Inferior parietal cortex (tissue), 1 donor: ENCODE results near the gene SCN10A.

Experiments
- DNase-seq: peaks from one replicate; pipeline ENCODE4 v3.0.0-alpha.2; 2016; ENCODE audit errors: extremely low spot score

Gene SCN10A

DNA sequence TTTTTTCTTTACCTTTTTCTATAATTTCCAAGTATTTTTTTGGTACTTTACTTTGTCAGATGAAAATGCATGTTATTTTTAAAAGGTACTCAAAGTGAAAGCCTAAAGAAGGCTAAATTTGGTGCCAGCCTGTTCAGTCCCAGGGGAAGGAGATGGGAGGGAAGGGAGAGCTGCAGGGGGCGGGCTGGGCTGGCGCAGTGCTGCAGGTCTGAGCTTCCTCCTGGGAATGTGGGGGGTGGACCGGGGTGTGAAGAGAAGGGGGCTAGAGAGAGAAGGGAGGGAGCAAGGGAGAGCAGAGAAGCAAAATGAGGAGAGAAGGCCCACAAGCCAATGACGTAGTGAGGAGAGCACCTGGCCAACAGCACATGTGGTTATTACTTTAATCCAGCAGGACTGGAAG lies 95.6 kb downstream of the SCN10A start:
- DNase-seq: no peak

DNA sequence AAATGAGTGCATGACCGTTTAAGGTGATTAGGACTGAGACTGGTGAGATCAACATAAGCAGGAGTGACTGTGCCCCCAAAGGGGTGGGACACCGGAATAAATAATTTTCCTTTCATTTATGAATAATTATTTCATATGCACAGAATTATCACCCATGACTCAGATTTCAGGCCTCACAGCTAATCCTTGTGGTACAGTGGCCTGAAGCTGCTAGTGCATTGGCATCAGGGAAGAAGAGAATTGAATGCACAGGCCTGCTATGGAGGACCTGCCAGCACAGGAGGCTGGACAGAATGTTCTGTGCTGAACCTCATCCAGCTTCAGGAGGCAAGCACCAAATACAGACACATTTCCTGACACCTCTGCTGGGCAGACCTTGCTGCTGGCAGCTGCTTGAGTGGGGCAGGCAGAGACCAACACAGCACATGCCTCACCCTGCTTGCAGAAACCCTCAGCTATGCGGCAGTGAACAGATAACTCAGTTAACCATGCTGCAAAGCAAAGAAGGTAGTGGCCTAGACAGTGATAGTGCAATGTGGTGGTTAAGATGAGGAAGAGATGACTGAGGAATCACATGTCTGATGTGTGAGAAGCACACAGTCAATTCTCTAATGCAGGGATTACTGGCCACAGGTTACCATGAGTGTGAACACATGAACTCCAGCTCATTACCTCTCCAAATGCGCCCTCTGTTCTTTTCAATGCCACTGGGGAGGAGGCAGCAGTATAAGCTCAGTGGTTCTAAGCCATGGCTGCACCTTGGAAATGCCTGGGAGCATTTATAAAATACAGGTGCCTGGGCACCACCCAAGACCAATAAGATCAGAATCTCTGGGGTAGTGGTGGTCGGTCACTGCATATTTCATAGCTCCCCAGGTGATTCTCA lies 98.4 kb downstream of the SCN10A start:
- peak; percentile 29 for DNase-seq

DNA sequence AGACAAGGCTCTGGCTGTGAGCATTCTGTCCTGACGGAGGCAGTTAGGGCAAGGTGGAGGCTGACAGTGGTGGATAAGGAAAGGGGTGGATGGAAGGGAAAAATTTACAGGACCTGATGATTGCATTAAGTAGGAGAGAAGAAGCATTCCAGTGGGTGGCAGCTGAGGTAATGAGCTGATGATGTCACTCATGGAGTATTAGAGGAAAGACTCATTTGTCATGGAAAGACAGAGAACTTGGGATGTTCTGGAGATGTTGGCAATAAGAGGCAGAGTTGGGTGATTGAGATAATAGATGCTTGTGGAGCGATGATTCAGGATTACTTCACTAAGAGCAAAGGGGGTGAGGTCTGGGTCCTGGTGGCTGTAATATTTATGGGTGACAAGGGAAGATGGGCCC lies 102.9 kb downstream of the SCN10A start:
- no peak for DNase-seq

DNA sequence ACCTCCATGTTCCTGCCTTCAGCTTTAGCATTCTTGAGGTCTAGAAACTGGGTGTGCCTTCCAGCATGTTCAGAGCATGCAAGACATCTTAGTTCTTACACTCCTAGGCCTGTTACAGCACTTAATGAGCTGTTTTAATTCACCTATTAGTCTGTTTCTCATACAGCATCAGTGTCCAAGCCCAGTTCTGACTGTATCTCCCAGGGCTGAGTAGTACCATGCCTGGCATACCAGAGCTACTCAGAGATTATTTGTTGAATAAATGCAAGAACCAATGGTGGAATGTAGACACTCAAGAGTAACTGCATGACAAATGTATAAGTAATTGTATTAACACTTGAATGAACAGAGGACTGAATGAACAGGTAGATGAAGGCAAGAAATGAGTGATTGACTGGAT lies 104.7 kb downstream of the SCN10A start:
- DNase-seq: no peak

DNA sequence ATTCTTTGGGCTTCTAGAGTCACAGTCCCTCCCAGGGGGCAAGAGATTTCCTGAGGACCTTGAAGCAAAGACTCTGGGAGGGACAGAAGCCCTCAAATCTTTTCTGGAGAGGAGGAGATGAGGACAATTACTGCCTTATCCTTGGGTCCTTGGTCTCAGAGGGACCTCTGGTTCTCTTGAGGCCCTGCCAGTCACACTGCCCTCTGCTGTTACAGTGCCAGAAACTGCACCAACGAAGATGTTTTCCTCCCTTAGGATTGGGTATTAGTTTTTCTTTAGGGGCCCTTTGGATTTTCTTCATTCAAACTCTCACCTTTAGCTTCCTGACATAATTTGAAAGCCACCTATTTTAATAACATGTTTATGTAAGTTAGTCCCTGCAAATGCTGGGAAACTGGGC lies 108.3 kb downstream of the SCN10A start:
- DNase-seq: no peak

DNA sequence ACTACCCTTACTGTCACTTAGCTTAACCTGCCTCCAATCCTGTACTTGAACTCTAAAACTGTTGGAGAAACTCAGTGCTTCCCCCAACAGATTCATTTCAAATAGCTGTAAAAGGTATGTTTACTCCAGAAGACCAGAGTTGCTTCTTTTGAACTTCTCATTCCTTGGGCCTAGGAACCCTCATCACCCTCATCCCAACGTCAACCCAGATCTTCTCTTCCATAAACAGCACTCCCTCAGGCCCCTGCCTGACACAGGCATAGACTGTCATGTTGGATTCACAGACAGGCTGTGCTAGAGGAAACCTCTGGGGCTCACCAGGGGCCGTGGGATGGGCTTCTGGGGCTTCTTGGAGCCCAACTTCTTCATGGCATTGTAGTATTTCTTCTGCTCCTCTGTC lies 109.1 kb downstream of the SCN10A start:
- no peak for DNase-seq

DNA sequence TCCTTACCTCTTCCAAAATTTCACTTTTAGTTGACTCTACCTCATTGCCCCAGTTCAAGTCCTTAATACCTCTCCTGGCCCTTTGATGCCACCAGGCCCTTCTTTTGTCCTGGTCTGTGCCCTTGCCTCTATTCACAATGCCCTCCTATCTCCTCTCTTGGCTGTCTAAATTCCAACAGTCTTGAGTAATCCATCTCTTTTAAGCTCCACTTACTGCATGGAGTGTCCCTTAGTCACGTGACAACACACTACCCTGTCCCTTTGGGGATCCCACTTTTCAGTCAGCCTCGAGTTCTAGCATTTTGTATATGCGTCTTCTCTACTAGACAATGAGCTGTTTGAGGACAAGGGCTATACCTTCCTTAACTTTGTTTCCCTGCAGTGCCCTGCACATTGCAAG lies 113.8 kb downstream of the SCN10A start:
- no peak for DNase-seq

DNA sequence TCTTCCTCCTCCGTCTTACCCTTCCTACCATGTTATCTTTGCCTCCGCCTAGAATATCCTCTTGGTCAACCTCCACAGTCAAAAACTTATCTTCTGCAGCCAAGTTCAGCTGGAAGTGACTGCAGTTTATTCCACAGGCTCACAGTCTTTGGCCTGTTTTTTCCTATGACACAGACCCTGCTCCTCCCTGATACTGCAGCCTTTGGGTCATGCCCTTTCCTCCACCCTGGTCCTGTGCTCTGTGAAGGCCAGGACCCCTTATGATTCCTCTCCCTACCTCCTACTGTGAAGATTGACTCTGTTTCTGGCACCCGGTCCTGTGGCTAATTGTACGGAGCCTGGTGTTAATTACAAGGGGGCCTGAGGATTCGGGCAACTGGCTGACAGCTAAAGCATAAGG lies 117.3 kb downstream of the SCN10A start:
- no peak for DNase-seq

DNA sequence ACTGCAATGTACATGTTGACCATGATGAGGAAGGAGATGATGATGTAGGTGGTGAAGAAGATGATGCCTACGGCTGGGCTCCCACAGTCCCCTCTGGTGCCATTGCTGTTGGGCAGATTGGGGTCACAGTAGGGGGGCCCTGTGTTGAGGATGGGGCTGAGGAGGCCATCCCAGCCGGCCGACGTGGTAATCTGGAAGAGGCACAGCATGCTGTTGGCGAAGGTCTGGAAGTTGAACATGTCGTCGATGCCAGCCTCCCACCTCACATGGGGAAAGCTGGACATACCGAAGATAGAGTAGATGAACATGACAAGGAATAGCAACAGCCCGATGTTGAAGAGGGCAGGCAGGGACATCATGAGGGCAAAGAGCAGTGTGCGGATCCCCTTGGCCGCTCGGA lies 118.0 kb downstream of the SCN10A start:
- no peak for DNase-seq

DNA sequence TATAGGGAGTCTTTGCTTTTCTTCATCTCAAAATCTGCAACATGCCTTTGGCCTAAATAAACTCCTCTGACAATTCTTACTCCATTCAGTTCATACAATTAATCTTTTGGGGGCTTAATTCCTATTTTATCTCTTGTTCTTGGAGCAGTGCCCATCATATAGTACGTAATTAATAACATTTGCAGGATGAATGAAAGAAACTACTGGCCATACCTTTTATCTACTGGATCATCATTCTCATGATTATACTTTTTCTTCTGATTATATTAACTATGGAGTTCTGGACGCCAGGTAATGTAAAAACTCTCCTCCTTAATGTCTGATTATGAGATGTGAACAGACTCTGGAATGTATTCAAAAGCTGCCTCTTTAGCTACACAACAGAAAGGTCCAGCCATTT lies 120.0 kb downstream of the SCN10A start:
- no peak for DNase-seq

DNA sequence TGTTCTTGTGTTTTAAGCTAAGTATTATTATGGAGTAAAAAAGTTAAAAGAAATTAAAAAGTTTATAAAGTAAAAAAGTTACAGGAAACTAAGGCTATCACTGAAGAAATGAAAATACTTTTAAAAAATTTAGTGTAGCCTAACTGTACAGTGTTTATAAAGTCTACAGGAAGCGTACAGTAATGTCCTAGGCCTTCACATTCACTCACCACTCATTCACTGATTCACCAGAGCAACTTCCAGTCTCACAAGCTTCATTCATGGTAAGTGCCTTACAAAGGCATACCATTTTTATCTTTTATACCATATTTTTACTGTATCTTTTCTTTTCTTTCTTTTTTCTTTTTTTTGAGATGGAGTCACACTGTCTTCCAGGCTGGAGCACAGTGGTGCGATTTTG lies 125.8 kb downstream of the SCN10A start:
- no peak for DNase-seq

DNA sequence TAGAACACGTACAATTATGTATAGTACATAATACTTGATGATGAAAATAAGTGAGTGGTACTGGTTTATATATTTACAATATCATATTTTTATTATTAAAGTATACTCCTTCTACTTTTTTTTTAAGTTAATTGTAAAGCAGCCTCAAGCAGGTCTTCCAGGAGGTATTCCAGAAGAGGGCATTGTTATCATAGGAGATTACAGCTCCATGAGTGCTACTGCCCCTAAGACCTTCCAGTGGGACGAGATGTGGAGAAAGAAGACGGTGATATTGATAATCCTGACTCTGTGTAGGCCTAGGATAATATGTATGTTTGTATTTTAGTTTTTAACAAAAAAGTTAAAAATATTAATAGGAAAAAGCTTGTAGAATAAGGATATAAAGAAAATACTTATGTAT lies 126.2 kb downstream of the SCN10A start:
- DNase-seq: no peak

DNA sequence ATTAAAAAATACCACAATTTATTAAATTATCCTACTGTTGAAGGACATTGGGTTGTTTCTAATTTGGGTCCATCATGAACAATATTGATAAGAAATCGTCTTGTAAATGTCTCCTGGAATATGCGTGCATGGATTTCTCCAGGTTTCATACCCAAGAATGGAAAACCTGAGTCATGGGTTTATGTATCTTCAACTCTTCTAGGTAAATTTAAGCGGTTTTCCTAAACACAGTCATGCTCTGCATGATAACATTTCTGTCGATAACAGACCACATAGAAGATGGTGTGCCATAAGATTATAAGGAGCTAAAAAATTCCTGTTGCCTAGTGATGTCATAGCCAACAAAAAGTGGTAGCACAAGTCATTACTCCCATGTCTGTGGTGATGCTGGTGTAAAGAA lies 126.7 kb downstream of the SCN10A start:
- no peak for DNase-seq

DNA sequence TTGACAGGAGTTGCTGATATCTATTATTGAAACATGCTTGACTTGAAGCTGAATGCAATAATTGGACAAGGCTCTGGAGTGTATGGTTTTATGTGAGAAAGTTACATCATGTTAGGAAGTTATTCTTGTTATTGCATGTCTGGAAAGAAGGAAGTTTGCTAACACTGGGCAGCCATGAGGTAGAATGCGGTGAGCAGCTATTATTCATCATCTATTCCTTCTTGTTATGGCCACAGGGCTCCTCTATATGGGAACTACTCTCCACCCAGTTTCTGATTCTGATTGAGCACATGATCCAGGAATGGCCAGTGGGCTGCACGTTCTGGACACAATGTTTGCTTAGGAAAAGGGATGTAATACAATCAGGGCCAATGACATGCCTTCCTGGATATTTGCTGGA lies 128.7 kb downstream of the SCN10A start:
- DNase-seq: no peak

DNA sequence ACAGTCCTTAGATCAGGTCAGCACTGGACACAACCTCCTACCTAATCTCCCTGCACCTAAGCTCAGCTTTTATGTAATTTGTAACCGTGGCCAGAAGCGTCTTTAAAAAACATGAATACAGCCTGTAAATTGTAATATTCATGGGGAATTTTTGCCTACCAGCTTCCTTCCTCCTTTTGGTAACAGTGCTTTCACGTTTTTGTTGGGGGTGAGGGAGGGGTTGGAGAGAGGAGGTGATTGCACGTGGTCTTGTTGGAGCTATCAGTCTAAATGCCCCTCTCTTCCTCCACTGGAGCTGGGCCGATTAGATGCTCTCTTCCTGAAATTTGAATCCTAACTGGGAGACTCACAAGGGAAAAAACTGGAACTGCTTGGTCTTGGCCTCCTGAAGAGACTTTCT lies 131.5 kb downstream of the SCN10A start:
- no peak for DNase-seq

DNA sequence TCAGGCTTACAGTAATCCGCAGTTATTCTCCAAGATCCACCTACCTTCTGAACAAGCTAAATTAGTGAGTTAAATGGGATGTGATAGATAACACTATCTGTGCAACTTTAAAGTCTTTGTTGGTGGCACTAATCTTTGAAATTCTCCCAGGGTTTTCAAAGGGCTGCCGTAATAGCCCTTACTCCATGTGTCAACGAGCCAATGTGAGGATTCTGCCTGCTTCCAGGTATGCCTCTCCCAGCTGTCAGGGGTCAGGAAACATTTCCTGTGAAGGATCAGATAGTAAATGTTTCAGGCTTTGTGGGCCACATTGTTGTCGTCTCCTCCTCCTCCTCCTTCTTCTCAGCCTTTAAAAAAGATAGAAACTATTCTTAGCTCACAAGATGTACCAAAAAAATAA lies 146.3 kb downstream of the SCN10A start:
- DNase-seq: no peak

DNA sequence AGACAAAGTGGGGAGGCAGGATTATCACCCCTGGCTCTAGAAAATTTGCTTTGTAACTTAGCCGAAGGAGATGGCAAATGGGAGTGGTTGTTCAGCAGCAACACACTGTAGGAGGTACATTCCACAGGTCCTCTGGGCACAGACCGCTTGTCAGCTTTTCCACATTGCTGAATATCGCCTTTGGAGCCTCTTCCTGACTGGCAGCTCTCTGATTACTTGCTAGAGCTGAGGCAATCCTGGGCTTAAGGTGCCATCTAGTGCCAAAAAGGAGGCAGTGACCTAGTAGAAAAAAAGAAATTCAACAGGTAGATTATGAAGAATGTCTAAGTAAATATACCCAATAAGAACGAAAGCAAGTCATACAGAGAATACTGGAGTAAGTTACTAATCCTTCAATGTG lies 153.5 kb downstream of the SCN10A start:
- DNase-seq: no peak

DNA sequence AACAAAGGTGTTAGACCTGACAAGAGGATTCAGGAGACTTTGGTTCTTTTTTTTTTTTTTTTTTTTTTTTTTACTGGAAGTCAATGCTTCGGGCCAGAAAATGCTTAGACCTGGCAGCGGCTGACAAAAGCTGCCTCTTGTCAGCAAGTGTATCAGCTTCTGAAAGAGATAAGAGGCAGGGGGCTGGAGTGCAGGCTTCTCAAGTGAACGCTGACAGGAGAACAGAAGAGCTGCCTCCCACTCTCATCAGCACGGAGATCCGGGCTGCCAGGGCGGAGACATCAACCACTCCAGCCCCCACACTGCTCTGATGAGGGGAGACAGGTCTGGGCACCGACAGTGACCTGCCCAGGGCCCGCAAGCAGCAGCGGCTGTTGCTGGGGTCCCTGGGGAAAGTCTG lies 157.2 kb downstream of the SCN10A start:
- DNase-seq: no peak

DNA sequence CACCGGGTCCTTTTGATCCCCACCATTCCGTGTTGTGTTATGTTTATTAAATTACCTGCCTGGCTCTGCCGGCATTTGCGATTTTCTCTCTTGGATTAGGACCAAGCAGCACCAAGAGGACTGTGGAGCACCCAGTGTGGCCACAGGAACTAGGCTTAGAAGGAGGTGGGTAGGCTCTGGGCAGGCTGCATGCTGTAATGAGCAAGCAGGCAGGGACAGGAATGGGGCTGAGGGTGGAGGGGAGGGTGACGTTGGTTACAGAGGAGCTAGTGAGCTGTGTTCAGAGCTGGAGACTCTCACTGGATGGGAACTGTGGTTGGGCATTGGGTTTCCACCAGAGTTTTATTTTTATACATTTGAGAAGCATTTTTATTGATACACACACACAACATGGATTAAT lies 158.6 kb downstream of the SCN10A start:
- no peak for DNase-seq

DNA sequence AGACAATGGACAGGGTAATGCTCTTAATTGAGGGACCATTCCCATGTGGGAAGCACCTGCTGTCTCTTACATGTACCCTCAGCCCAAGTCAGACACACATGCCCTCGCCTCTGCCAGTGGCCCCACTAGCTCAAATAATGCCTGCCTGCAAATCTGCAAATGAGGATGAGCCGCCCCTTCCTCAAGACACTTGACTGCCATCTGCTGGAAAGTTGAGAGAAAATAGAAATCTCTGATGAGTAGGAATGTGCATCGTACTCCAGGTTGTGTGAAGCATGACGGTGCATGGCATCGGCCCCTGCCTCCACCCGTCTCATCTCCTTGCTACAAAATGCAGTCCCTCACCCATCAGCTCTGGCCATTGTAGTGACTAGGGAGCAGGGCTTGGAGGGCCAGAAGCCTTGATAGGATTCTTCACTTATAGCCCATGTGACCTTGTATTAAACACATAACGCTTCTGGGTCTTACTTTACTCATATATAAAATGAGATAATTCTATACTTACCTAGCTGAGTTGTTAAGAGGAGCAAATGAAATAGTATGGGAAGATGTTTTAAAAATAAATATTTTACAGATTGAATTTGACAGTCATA lies 160.2 kb downstream of the SCN10A start:
- DNase-seq: peak; percentile 58

DNA sequence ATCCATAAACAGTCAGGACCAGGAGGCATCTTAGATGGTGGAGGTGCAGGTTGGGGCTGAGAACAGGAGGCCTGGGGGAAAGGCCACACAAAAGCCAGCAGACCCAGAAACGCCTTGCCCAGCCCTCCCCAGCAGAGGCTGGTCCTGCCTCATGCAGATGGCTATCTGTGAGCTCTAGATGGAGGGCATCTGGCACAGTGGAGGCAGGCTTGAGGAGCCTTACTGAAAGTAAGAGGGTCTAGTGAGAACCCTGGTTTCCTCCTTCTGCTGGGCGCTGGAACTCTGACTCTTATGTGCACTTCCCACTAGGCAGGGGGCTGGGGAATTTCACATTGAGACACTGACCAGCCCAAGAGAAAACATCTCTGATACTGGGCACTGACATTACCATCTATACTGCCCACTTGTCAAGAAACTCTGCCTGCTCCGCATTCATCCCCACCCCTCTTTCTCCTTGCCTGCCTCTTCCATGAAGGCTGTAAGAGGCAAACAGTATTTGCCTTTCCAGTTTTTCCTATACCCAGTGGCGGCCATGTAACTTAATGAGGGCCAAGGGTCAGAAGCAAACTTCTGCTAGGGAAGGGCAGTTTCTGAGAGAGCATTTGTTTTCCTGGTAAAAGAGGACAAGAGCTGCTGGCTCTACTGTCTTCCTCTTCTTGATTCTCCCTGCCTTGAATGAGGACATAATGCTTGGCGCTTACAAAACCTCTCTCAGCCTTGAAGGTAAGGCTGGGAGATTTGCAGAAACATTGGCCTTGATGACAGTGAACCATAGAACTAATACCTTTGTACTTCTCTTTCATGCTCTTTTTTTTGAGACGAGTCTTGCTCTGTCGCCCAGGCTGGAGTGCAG lies 162.1 kb downstream of the SCN10A start:
- no peak for DNase-seq

DNA sequence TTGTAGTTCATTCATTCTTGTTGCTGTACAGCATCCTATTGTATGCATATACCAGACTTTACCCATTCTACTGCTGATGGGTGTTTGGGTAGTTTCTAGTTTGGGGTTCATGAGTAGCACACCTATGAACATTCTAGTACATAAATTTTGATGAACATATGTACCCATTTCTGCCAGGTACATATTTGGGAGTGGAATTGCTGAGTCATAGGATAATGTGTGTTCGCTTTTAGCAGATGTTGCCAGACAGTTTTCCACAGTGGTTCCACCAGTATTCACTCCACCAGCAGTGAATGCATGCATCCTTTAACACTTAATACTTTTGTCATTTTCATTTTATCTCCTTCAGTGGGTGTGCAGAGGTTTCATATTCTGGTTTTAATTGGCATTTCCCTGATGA lies 163.1 kb downstream of the SCN10A start:
- no peak for DNase-seq
